ENCODE data around the gene SLC16A7.

SLC16A7 gene

GRCh38 chr12:59620326-59620725 is 24.5 kb downstream of the SLC16A7 start:
- DNase-seq (ENCODE audit: extremely low read depth in 1 of 2, low read depth in 1 of 2), result no peak

DNA sequence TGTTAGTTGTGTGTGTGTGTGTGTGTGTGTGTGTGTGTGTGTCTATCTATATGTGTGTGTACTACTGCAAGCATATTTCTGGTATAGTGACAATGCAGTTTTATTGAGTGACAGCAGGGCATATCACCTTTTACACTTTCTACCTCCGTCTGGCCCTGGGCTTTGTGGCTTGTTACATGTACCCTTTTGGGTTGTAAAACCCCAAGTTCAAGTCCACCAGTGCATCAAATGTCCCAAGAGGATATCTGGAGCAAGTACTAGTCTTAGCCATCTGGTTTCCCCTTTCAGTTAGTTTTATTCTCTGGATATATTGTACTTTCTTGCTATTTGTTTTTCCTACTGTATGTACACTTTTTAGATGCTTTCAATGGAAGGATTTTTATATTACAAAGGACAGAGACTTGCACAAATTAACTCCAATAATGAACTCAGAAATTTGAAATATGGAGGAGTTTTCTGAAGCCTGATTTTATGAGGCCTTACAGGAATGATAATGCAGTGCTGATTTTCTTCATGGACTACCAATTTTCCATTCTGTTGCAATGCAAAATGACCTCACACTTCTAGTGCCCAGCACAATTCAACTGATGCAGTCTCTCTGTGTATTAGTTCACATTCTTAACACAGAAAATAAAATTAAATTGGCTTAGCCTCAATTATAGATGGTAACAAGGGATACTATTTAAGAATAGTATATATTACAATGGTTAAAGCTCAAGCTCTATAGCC is 29.1 kb downstream of the SLC16A7 start:
- DNase-seq (ENCODE audit: extremely low read depth in 1 of 2, low read depth in 1 of 2), result no peak

DNA sequence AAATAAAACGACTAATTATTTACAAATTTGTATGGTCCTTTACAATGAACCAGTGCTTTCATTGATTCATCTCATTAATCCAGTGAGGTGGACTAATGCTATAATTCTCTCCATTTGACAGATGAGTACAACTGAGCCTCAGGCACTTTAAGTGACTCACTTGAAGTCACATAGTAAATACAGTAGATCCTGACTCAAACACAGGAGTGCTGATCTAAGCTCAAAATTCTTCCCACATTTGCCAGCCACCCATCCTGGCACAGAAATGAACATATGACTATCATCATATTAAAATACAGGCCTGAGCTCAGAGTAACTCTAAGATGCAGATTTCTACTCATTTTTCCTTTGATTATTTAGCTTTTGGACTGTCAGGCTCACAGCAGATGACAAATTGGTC is 30.6 kb downstream of the SLC16A7 start:
- no peak for DNase-seq (ENCODE audit: extremely low read depth in 1 of 2, low read depth in 1 of 2)

DNA sequence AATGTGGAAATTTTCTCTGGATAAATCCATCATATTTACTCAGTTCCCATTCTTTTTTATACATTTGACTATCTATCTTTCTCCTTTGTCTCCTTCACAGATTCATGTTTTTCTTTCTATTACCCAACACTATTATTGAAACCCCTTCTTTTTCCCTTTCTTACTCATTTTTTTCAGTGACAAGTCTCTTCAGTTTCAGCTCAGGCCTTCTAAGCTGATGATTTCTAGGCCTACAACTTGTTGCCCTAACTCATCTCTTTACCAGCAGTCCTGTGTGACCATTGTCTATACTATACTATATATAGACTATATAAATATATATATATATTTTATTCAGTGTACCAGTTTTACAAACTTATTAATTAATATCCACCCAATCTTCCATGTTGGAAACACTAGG is 31.8 kb downstream of the SLC16A7 start:
- no peak for DNase-seq (ENCODE audit: extremely low read depth in 1 of 2, low read depth in 1 of 2)

DNA sequence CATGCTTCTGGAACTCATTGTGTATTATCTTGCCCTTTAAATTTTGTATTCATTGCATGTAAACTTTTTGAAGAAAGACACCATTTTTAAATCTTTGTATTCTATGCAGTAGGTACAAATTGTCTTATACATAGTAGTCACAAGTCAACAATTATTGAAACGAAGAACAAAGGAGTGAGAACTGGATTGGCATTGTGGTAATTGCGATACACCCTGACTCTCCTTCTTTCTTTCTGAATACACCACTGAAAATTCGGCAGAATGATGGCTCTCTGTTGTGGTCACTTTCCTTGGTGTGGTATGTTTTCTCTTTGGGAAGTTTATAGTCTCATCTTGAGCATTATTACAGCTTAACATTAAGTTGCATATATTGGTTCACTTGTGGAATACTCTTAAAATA is 34.1 kb downstream of the SLC16A7 start:
- DNase-seq (ENCODE audit: extremely low read depth in 1 of 2, low read depth in 1 of 2), result no peak

DNA sequence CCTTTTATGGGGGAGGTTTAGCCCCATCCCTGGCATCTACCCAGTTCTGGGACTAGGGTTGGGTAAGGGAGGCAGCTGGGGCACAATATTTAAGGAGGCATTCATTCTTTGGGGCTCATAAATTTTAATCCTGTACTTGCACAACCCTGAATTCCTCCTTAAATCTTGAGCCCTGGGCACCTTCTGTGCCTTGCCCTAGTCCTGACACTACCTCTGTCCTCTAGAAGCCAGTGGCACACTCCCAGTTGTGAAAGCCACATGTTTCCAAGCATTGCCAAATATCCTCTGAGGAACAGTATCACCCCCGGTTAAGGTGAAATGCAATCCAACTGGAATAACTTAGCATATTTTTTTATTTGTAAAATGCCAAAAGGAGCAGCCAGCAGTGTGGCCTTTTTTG is 36.6 kb downstream of the SLC16A7 start:
- DNase-seq (ENCODE audit: extremely low read depth in 1 of 2, low read depth in 1 of 2), result no peak

DNA sequence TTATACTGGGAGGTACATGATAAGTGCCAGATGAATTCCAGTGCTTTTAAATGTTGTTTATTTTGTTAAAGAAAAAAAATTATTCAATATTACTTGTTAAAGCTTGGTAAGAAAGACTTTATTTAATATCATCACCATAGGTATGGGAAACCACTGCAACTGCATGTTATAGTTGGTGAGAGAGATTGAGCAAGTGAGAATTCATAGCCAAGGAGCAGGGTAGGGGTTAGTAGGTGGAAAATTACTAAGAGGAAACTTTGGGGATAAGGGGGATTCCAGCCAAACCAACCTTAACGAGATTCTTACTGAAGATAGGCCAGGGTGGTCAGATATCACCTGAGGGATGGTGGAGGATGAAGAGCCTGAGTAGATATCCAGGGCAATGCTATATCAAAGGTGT is 38.4 kb downstream of the SLC16A7 start:
- no peak for DNase-seq (ENCODE audit: extremely low read depth in 1 of 2, low read depth in 1 of 2)

GRCh38 chr12:59636945-59637691 is 41.3 kb downstream of the SLC16A7 start:
- no peak for DNase-seq (ENCODE audit: extremely low read depth in 1 of 2, low read depth in 1 of 2)

DNA sequence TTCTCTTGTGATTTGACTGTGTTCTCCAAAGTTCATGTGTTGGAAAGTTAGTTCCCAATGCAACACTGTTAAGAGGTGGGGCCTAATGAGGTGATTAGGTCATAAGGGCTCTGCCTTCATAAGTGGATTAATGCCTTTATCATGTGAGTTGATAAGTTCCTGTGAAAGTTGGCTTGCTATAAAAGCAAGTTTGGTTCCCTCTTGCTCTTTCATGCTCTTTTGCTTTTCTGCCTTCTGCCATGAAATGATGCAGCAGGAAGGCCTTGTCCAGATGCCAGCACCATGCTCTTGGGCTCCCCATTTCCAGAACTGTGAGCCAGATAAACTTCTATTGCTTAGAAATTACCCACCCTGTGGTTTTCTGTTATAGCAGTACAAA is 41.9 kb downstream of the SLC16A7 start:
- no peak for DNase-seq (ENCODE audit: extremely low read depth in 1 of 2, low read depth in 1 of 2)

GRCh38 chr12:59643550-59643949 is 47.7 kb downstream of the SLC16A7 start:
- DNase-seq (ENCODE audit: extremely low read depth in 1 of 2, low read depth in 1 of 2), result no peak

DNA sequence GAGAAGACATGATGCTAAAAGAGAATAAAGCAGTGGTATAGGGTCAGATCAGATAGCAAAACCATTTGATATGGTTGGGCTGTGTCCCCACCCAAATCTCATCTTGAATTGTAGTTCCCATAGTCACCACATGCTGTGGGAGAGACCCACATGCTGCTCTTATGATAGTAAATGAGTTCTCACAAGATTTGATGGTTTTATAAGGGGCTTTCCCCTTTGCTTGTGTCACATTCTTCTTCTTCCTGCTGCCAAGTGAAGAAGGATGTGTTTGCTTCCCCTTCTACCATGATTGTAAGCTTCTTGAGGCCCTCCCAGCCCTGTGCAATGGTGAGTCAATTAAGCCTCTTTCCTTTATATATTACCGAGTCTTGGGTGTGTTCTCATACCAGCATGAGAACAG is 49.4 kb downstream of the SLC16A7 start:
- DNase-seq (ENCODE audit: extremely low read depth in 1 of 2, low read depth in 1 of 2), result no peak

DNA sequence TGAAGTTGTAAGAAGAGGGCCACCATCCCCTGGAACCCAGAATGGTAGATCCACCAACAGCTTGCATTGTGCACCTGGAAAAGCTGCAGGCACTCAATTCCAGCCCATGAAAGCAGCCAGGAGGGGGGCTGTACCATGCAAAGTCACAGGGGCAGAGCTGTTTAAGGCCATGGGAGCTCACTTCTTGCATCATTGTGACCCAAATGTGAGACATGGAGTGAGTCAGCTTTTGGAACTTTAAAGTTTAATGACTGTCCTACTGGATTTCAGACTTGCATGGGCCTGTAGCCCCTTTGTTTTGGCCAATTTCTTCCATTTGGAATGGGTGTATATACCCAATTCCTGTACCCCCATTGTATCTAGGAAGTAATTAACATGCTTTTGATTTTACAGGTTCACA is 50.8 kb downstream of the SLC16A7 start:
- DNase-seq (ENCODE audit: extremely low read depth in 1 of 2, low read depth in 1 of 2), result no peak

DNA sequence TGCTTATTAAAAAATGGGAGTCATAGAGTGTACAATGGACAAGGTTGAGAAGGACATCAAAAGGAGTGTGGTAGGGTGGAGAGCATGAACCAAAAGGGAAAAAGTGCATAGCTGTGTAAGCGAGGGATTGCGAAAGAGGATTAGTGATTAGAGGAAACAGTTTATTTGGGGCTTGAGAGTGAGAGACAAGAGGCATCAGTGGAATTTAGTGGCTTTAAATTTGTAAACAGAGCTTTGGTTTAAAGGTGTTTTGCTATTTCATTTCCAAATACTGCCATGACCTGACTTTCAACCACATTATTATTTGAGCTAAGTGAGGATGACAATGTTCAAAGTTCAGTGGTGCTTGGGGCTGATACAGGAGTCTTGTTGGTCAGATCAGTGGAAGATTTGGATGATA is 53.4 kb downstream of the SLC16A7 start:
- DNase-seq (ENCODE audit: extremely low read depth in 1 of 2, low read depth in 1 of 2), result no peak

DNA sequence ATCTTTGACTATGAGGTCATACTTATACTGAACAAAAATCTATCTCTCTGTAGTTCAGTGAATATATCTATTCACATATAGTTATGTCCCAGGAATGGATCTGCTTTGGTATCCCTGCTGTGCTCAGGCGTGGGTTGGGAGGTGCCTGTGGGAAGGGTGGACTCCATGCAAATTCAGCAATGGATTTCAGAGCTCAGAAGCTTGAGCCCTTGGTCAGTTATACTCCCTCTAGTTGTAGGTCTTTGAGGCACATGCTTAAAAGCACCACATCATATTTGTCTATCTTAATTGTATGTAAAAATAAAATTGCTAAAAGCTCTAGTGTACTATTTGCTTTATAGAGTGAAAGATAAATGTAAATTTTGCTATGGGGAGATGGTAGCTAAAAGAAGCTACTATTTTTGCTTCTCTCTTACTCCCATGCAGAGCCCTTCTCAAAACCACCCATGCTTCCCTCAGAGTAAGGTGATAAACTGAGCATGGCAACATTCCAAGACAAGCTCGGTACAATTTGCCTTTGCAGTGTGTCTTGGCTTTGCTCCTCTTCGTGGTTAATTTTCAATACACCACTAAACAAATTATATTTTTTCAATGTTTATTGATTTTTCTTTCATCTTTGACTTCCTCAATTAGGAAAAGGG is 54.9 kb downstream of the SLC16A7 start:
- DNase-seq (ENCODE audit: extremely low read depth in 1 of 2, low read depth in 1 of 2), result no peak

- no peak for DNase-seq (ENCODE audit: extremely low read depth in 1 of 2, low read depth in 1 of 2)
These were observed 55.5 kb downstream of the SLC16A7 start for GRCh38 chr12:59651229-59651920.

DNA sequence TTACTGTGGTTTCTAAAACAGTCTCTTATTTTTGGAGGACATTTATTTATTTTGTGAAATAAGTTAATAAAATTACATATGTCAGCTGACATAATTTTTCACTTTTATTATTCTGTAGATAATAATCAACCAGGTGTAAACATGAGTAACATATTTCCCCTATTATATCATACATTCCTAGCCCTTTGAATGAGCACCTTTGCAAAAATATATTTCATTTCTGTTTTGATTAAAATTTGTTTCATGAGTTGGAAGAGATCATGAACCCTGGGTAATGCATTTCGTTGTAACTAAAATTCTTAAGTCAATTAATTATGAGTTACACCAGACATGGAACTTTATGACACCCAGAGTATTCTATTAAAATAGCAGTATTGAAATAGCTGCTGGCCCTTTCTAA is 56.3 kb downstream of the SLC16A7 start:
- no peak for DNase-seq (ENCODE audit: extremely low read depth in 1 of 2, low read depth in 1 of 2)

DNA sequence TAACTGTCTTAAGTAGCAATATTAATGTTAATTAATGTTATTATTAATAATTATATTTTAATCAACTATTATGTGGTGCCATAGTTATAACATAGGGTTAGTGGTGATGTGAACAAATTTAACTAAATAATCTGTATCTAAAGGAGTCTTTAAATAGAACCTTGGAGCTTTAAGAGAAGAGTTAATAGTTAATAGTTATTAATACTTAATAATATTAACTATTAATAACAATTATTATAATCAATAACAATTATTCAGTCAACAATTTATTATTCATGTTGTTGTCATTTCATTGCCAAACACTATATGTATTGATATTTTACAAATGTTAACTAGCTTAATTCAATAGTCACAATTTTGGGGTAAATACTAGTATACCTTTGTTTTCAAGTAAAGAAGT is 58.2 kb downstream of the SLC16A7 start:
- no peak for DNase-seq (ENCODE audit: extremely low read depth in 1 of 2, low read depth in 1 of 2)

DNA sequence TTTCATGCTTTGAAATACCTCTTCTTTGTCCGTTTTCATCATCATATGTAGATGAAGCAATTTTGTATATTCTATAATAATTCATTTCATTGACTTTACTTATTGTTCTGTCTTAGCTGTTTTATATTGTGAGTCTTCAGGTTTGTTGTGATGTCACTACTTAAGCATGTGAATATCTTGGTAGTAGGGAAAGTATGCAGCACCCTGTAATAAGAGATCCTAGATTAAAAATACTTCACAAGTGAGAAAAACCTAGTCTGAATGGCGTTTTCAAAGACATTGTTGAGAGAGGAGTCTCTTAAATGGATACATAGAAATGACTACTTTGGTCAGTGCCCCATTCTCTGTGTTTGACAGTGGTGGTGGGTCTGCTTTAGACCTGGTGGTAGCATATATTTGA is 61.4 kb downstream of the SLC16A7 start:
- no peak for DNase-seq (ENCODE audit: extremely low read depth in 1 of 2, low read depth in 1 of 2)

DNA sequence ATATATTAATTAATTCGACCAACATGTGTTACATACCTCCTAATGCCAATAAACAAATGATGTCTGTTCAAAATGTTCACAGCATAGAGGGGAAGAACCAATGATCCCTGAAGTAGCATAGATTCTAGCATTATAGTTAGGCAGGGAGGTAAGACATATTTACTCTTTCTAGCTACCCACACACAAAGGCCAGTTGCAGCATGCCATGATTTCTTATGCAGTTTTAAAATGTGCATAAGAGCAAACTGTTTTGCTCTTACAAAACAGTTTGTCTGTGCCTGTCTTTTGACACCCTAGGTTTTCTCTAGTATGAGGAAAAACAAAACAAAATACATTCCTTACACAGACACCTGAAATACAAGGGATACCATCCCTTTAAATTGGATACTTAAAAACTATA is 61.9 kb downstream of the SLC16A7 start:
- DNase-seq (ENCODE audit: extremely low read depth in 1 of 2, low read depth in 1 of 2), result no peak

- DNase-seq (ENCODE audit: extremely low read depth in 1 of 2, low read depth in 1 of 2), result no peak
These were observed 64.3 kb downstream of the SLC16A7 start for GRCh38 chr12:59660148-59660547.

DNA sequence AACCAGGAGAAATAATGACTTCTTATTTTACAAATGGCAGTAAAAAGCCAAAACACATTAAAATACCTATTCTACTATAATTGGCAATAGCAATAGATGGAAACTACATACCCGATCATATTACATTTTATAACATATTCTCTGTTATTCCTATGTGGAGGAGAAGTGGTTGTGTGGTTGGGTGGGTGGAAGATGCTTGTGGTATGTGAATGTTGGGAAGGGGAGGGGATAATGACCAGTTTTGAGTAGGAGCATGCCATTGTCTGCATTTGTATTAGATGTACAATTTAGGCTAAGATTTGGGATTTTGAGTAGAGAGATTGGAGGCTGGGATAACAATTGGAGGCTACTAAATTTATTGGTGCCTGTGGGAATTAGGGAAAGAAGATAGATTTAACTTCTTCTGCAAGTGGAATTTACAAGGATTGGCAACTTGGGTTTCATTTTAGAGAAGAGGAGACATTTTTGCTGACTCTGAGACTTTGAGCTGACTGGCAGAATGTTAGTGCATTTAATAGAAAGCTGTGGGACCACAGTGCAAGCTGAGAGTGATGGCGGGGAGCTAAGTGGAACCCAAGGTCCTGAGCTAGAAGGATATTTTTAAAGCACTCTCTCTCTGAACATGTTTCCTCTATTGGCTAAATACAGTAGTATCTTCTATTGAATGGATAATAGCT is 65.2 kb downstream of the SLC16A7 start:
- DNase-seq (ENCODE audit: extremely low read depth in 1 of 2, low read depth in 1 of 2), result no peak
